Activated T-helper 1 cell treated with anti-CD3 and anti-CD28 coated beads, Interleukin-12 subunit alpha, Interleukin-12 subunit beta, Interleukin-2, Interleukin-4 antibody, amounts not matched to agents 30 ng/mL and 10 ng/mL and 1 ng/mL, durations not matched to agents 14 hours and 24 hours and 36 hours (primary cell): ENCODE results near the gene DOC2B. TPM values are rescaled to one million over a fixed set of nuclear protein-coding genes. Genes with fewer than 3 reads are reported as not detected.
"Not testable (repeated sequence)": the region's sequence is repeated elsewhere in the genome, so short reads cannot be mapped to it uniquely, and the experiment has no call there.

Experiments used
- DNase-seq: peaks from one replicate; pipeline ENCODE4 v3.0.0; 2021; ENCODE audit warnings: low spot score
- H3K27ac Mint-ChIP-seq: one replicate; pipeline ENCODE4 v1.8.0; 2021; ENCODE audit warnings: mild to moderate bottlenecking, mixed read lengths
- H3K27me3 Mint-ChIP-seq: one replicate; pipeline ENCODE4 v1.8.0; 2022; ENCODE audit warnings: mild to moderate bottlenecking, moderate library complexity, mixed read lengths; ENCODE audit not compliant: insufficient read depth
- H3K36me3 Mint-ChIP-seq: one replicate; pipeline ENCODE4 v1.8.0; 2021; ENCODE audit warnings: low read depth, mixed read lengths
- H3K4me1 Mint-ChIP-seq: one replicate; pipeline ENCODE4 v1.8.0; 2021; ENCODE audit warnings: low read depth, mixed read lengths
- H3K4me3 Mint-ChIP-seq: one replicate; pipeline ENCODE4 v1.8.0; 2021; ENCODE audit warnings: mild to moderate bottlenecking, moderate library complexity, mixed read lengths
- H3K9me3 Mint-ChIP-seq: one replicate; pipeline ENCODE4 v1.8.0; 2021; ENCODE audit warnings: mixed read lengths
- intact Hi-C: fragments of 100-400 bp; cut with micrococcal nuclease; formaldehyde crosslinking; loops from one replicate; pipeline ENCODE4 v1.15.1; 2024
- total RNA-seq: library from RNA; stranded (reverse); gene quantifications from 2 replicates; pipeline ENCODE4 v1.2.3, GENCODE V29; 2022

The DOC2B gene
- total RNA-seq, 1 donor from 2014 or later: 7.6 TPM

GRCh38 chr17:205148-205669 is 23.8 kb upstream of the DOC2B start:
- Mint-ChIP-seq H3K4me1 (no peaks in the 10 kb centered on the region), H3K9me3 (no peaks in the 10 kb centered on the region), H3K36me3 (no peaks in the 10 kb centered on the region), H3K4me3 (no peak overlapping the region), H3K27me3 (peaks cover 14% of the 10 kb centered on the region), H3K27ac (no peak overlapping the region)
- no peak for DNase-seq
- intact Hi-C loops: no loop called here

- Mint-ChIP-seq H3K27me3 (peaks cover 17% of the 10 kb centered on the region), H3K4me3 (no peak overlapping the region), H3K4me1 (no peaks in the 10 kb centered on the region), H3K9me3 (no peaks in the 10 kb centered on the region), H3K36me3 (no peaks in the 10 kb centered on the region), H3K27ac (no peak overlapping the region)
- intact Hi-C loops: no loop called here
- DNase-seq: no peak
Observed at GRCh38 chr17:204427-205147, 23.1 kb upstream of the DOC2B start.

GRCh38 chr17:202501-202951 is 21.1 kb upstream of the DOC2B start:
- no peaks in the 10 kb centered on the region for H3K9me3 Mint-ChIP-seq
- intact Hi-C loops: no loop called here
- no peaks in the 10 kb centered on the region for H3K36me3 Mint-ChIP-seq
- no peaks in the 10 kb centered on the region for H3K4me1 Mint-ChIP-seq
- no peak for DNase-seq
- H3K27ac Mint-ChIP-seq: no peak overlapping the region
- H3K27me3 Mint-ChIP-seq: peaks cover 19% of the 10 kb centered on the region
- H3K4me3 Mint-ChIP-seq: no peak overlapping the region

- H3K36me3 Mint-ChIP-seq, H3K4me1 Mint-ChIP-seq, DNase-seq, H3K9me3 Mint-ChIP-seq, intact Hi-C loops, H3K27ac Mint-ChIP-seq, H3K4me3 Mint-ChIP-seq: not testable (repeated sequence)
- peaks cover 19% of the 10 kb centered on the region for H3K27me3 Mint-ChIP-seq
Observed at GRCh38 chr17:201736-202135, 20.3 kb upstream of the DOC2B start.

GRCh38 chr17:201257-201656 is 19.8 kb upstream of the DOC2B start:
- H3K36me3 Mint-ChIP-seq, H3K4me1 Mint-ChIP-seq, intact Hi-C loops, H3K9me3 Mint-ChIP-seq, DNase-seq, H3K27ac Mint-ChIP-seq, H3K4me3 Mint-ChIP-seq: not testable (repeated sequence)
- H3K27me3 Mint-ChIP-seq: peaks cover 16% of the 10 kb centered on the region

- peaks cover 14% of the 10 kb centered on the region for H3K27me3 Mint-ChIP-seq
- no peaks in the 10 kb centered on the region for H3K4me1 Mint-ChIP-seq
- H3K9me3 Mint-ChIP-seq: no peaks in the 10 kb centered on the region
- intact Hi-C loops: no loop called here
- H3K4me3 Mint-ChIP-seq: no peak overlapping the region
- H3K36me3 Mint-ChIP-seq: no peaks in the 10 kb centered on the region
- DNase-seq: no peak
- H3K27ac Mint-ChIP-seq: no peak overlapping the region
Observed at GRCh38 chr17:200586-200985, 19.1 kb upstream of the DOC2B start.

GRCh38 chr17:199806-200545 is 18.5 kb upstream of the DOC2B start:
- no peak overlapping the region for H3K4me3 Mint-ChIP-seq
- no peak overlapping the region for H3K27ac Mint-ChIP-seq
- no peak for DNase-seq
- no peaks in the 10 kb centered on the region for H3K9me3 Mint-ChIP-seq
- intact Hi-C loops: no loop called here
- H3K4me1 Mint-ChIP-seq: no peaks in the 10 kb centered on the region
- H3K27me3 Mint-ChIP-seq: peaks cover 14% of the 10 kb centered on the region
- no peaks in the 10 kb centered on the region for H3K36me3 Mint-ChIP-seq

GRCh38 chr17:199191-199604 is 17.7 kb upstream of the DOC2B start:
- intact Hi-C loops: no loop called here
- no peaks in the 10 kb centered on the region for H3K36me3 Mint-ChIP-seq
- no peaks in the 10 kb centered on the region for H3K9me3 Mint-ChIP-seq
- no peak for DNase-seq
- no peak overlapping the region for H3K27ac Mint-ChIP-seq
- no peaks in the 10 kb centered on the region for H3K4me1 Mint-ChIP-seq
- no peak overlapping the region for H3K4me3 Mint-ChIP-seq
- peaks cover 12% of the 10 kb centered on the region for H3K27me3 Mint-ChIP-seq

- H3K9me3 Mint-ChIP-seq, intact Hi-C loops, H3K4me1 Mint-ChIP-seq, H3K27ac Mint-ChIP-seq, H3K4me3 Mint-ChIP-seq, H3K36me3 Mint-ChIP-seq, DNase-seq: not testable (repeated sequence)
- H3K27me3 Mint-ChIP-seq: peaks cover 12% of the 10 kb centered on the region
Observed at GRCh38 chr17:198225-198624, 16.8 kb upstream of the DOC2B start.

GRCh38 chr17:197352-197751 is 15.9 kb upstream of the DOC2B start:
- peaks cover 12% of the 10 kb centered on the region for H3K27me3 Mint-ChIP-seq
- H3K4me3 Mint-ChIP-seq: no peak overlapping the region
- H3K36me3 Mint-ChIP-seq: no peaks in the 10 kb centered on the region
- H3K4me1 Mint-ChIP-seq: no peaks in the 10 kb centered on the region
- no peak for DNase-seq
- H3K27ac Mint-ChIP-seq: no peak overlapping the region
- no peaks in the 10 kb centered on the region for H3K9me3 Mint-ChIP-seq
- intact Hi-C loops: no loop called here

GRCh38 chr17:194828-195602 is 13.6 kb upstream of the DOC2B start:
- Mint-ChIP-seq H3K27me3 (peaks cover 10% of the 10 kb centered on the region), H3K4me3 (no peak overlapping the region), H3K27ac (no peak overlapping the region), H3K4me1 (no peaks in the 10 kb centered on the region), H3K36me3 (no peaks in the 10 kb centered on the region), H3K9me3 (no peaks in the 10 kb centered on the region)
- intact Hi-C loops: no loop called here
- no peak for DNase-seq

- Mint-ChIP-seq H3K27me3 (peaks cover 6% of the 10 kb centered on the region), H3K36me3 (no peaks in the 10 kb centered on the region), H3K27ac (peak overlapping the region; percentile 12), H3K4me1 (peaks cover 6% of the 10 kb centered on the region), H3K9me3 (no peaks in the 10 kb centered on the region), H3K4me3 (no peak overlapping the region)
- intact Hi-C loops: no loop called here
- no peak for DNase-seq
Observed at GRCh38 chr17:193841-194806, 12.7 kb upstream of the DOC2B start.
